Mesenchymal stem cell (in vitro differentiated cells and primary cell): Measurements from ENCODE around the gene FIBIN.
"Not testable (repeated sequence)": the region's sequence is repeated elsewhere in the genome, so short reads cannot be mapped to it uniquely, and the experiment has no call there.

Experiments used
- DNase-seq: peaks from one replicate; pipeline ENCODE4 v3.0.0-alpha.2; 2013
- H2AFZ ChIP-seq: one replicate; pipeline ENCODE4 v1.6.1; 2013; ENCODE audit warnings: low read depth, mild to moderate bottlenecking, control low read depth, inconsistent platforms, low read length, moderate library complexity
- H2AK5ac ChIP-seq: 2 replicates; pipeline ENCODE4 v1.6.1; 2013; ENCODE audit warnings: low read length, moderate library complexity, mild to moderate bottlenecking, inconsistent platforms; ENCODE audit not compliant: severe bottlenecking
- H2BK120ac ChIP-seq: one replicate; pipeline ENCODE4 v1.6.1; 2013; ENCODE audit warnings: low read depth, mild to moderate bottlenecking, inconsistent platforms, low read length, moderate library complexity
- H2BK12ac ChIP-seq, 2 experiments: one replicate each; pipeline ENCODE4 v1.6.1; 2013; ENCODE audit warnings: inconsistent platforms in 2 of 2, low read length in 2 of 2, mild to moderate bottlenecking in 2 of 2, moderate library complexity in 2 of 2, control low read depth in 1 of 2
- H2BK15ac ChIP-seq: one replicate; pipeline ENCODE4 v1.6.1; 2013; ENCODE audit warnings: mild to moderate bottlenecking, low read depth, inconsistent platforms; ENCODE audit not compliant: poor library complexity, severe bottlenecking
- H2BK5ac ChIP-seq: 2 replicates; pipeline ENCODE4 v1.6.1; 2013; ENCODE audit warnings: low read depth, mild to moderate bottlenecking, low read length, control low read depth, inconsistent platforms; ENCODE audit not compliant: poor library complexity, severe bottlenecking
- H3K14ac ChIP-seq, 2 experiments: one replicate each; pipeline ENCODE4 v1.6.1; 2013; ENCODE audit warnings: inconsistent platforms in 2 of 2, low read length in 2 of 2, control low read depth in 1 of 2, mild to moderate bottlenecking in 1 of 2, moderate library complexity in 1 of 2
- H3K18ac ChIP-seq, 2 experiments: one replicate each; pipeline ENCODE4 v1.6.1; 2013; ENCODE audit warnings: inconsistent platforms in 2 of 2, low read length in 2 of 2, control low read depth in 1 of 2, low read depth in 1 of 2, mild to moderate bottlenecking in 1 of 2
- H3K23ac ChIP-seq, 2 experiments: one replicate each; pipeline ENCODE4 v1.6.1; 2013; ENCODE audit warnings: inconsistent platforms in 2 of 2, low read length in 2 of 2, mild to moderate bottlenecking in 2 of 2, moderate library complexity in 2 of 2, control low read depth in 1 of 2
- H3K27ac ChIP-seq: 2 replicates; pipeline ENCODE4 v1.5.1; 2013; ENCODE audit warnings: mild to moderate bottlenecking, moderate library complexity, low read length, control low read depth, inconsistent platforms; ENCODE audit not compliant: poor library complexity, severe bottlenecking
- H3K27me3 ChIP-seq, 2 experiments: 2 replicates each; pipeline versions ENCODE4 v1.6.1 to v1.7.0; 2013; ENCODE audit warnings: low read length in 2 of 2, mild to moderate bottlenecking in 2 of 2, moderate library complexity in 2 of 2, control low read depth in 1 of 2, inconsistent platforms in 1 of 2; ENCODE audit not compliant: control insufficient read depth in 1 of 2, insufficient read depth in 1 of 2
- H3K36me3 ChIP-seq, 2 experiments: 2 replicates each; pipeline versions ENCODE4 v1.6.1 to v1.7.0; 2013; ENCODE audit warnings: low read length in 2 of 2, control low read depth in 1 of 2, inconsistent platforms in 1 of 2, low read depth in 1 of 2, mild to moderate bottlenecking in 1 of 2; ENCODE audit not compliant: insufficient read depth in 2 of 2, control insufficient read depth in 1 of 2
- H3K4ac ChIP-seq, 2 experiments: one replicate each; pipeline ENCODE4 v1.6.1; 2013; ENCODE audit warnings: inconsistent platforms in 2 of 2, low read length in 2 of 2, mild to moderate bottlenecking in 2 of 2, moderate library complexity in 2 of 2, control low read depth in 1 of 2, low read depth in 1 of 2
- H3K4me1 ChIP-seq: 2 replicates; pipeline ENCODE4 v1.6.1; 2013; ENCODE audit warnings: low read depth, low read length, control low read depth; ENCODE audit not compliant: control insufficient read depth, insufficient read depth
- H3K4me2 ChIP-seq: 2 replicates; pipeline ENCODE4 v1.6.1; 2013; ENCODE audit warnings: low read length, mild to moderate bottlenecking, inconsistent platforms; ENCODE audit not compliant: poor library complexity, severe bottlenecking
- H3K4me3 ChIP-seq, 2 experiments: 2 replicates each; pipeline versions ENCODE4 v1.5.1 to v1.7.0; 2013; ENCODE audit warnings: low read length in 2 of 2, mild to moderate bottlenecking in 2 of 2, control low read depth in 1 of 2, low read depth in 1 of 2; ENCODE audit not compliant: insufficient read depth in 1 of 2
- H3K79me1 ChIP-seq: replicated peaks from 2 replicates; pipeline ENCODE4 v1.6.1; 2013; ENCODE audit warnings: mild to moderate bottlenecking, control low read depth, low read length, inconsistent platforms; ENCODE audit not compliant: poor library complexity, severe bottlenecking
- H3K9ac ChIP-seq: 2 replicates; pipeline ENCODE4 v1.7.0; 2013; ENCODE audit warnings: mild to moderate bottlenecking, low read length, moderate library complexity
- H3K9me3 ChIP-seq: 2 replicates; pipeline ENCODE4 v1.7.0; 2013; ENCODE audit warnings: mild to moderate bottlenecking, low read length; ENCODE audit not compliant: control insufficient read depth
- H4K8ac ChIP-seq: one replicate; pipeline ENCODE4 v1.6.1; 2013; ENCODE audit warnings: inconsistent platforms, mild to moderate bottlenecking, low read length, moderate library complexity
- H4K91ac ChIP-seq: one replicate; pipeline ENCODE4 v1.6.1; 2013; ENCODE audit warnings: mild to moderate bottlenecking, low read length, inconsistent platforms
- WGBS: methylation state at CpG from one replicate; pipeline ENCODE4 v1.1.7; 2013; ENCODE audit warnings: mixed read lengths; 5-methylcytosine and 5-hydroxymethylcytosine counted together

The FIBIN gene

DNA sequence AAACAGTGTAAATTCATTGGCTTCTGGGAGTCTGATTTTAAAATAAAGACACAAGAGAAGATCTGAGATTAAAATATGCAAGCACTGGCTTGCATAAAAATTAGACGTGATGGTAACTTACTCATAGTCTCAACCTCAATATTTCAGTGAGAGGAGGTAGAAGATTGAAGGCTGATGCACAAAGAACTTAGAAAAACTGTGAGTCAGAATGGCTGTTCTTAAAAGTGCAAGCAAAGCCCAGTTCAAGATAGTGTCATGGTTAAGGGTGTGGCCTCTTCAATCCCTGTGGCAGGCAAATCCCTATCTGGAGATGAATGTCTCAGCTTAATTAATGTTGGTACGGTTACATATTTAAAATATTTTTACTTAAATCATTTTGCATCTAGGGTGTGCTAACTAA, 33.6 kb upstream of the FIBIN start:
- no peaks in the 10 kb centered on the region for H3K9me3 ChIP-seq
- no peak overlapping the region for H2BK15ac ChIP-seq
- H3K23ac ChIP-seq = no peak overlapping the region
- no peak overlapping the region for H3K18ac ChIP-seq
- no CpG with 5 or more reads among the region's 2 CpGs for WGBS
- no peak overlapping the region for H4K91ac ChIP-seq
- no peaks in the 10 kb centered on the region for H3K27me3 ChIP-seq
- no peak overlapping the region for H2BK120ac ChIP-seq
- no peak overlapping the region for H3K4ac ChIP-seq
- no peak overlapping the region for H3K14ac ChIP-seq
- no peak overlapping the region for H4K8ac ChIP-seq
- H3K4me2 ChIP-seq = no peak overlapping the region
- H3K9ac ChIP-seq = no peak overlapping the region
- no peak overlapping the region for H2AFZ ChIP-seq
- H2BK12ac ChIP-seq = no peak overlapping the region
- no peak overlapping the region for H3K27ac ChIP-seq
- no peak overlapping the region for H3K4me3 ChIP-seq
- H2BK5ac ChIP-seq = no peak overlapping the region
- H3K79me1 ChIP-seq = no peaks in the 10 kb centered on the region
- H3K36me3 ChIP-seq = no peaks in the 10 kb centered on the region
- no peaks in the 10 kb centered on the region for H3K4me1 ChIP-seq
- DNase-seq = no peak
- H2AK5ac ChIP-seq = no peak overlapping the region

- Histone ChIP-seq H3K27ac (no peak overlapping the region), H3K14ac (no peak overlapping the region), H2BK5ac (no peak overlapping the region), H2BK15ac (no peak overlapping the region), H3K18ac (no peak overlapping the region), H3K27me3 (no peaks in the 10 kb centered on the region), H3K79me1 (no peaks in the 10 kb centered on the region), H2AFZ (no peak overlapping the region), H3K4ac (no peak overlapping the region), H3K4me2 (no peak overlapping the region), H2BK120ac (no peak overlapping the region), H3K36me3 (no peaks in the 10 kb centered on the region), H4K8ac (no peak overlapping the region), H3K23ac (no peak overlapping the region), H3K9ac (no peak overlapping the region), H4K91ac (no peak overlapping the region), H3K4me3 (no peak overlapping the region), H2AK5ac (no peak overlapping the region), H3K4me1 (no peaks in the 10 kb centered on the region), H3K9me3 (no peaks in the 10 kb centered on the region), H2BK12ac (no peak overlapping the region)
- no peak for DNase-seq
- WGBS = 75% methylated on average over 1 of the region's 1 CpG
These were observed 30.1 kb upstream of the FIBIN start for GRCh38 chr11:26963764-26964163.

DNA sequence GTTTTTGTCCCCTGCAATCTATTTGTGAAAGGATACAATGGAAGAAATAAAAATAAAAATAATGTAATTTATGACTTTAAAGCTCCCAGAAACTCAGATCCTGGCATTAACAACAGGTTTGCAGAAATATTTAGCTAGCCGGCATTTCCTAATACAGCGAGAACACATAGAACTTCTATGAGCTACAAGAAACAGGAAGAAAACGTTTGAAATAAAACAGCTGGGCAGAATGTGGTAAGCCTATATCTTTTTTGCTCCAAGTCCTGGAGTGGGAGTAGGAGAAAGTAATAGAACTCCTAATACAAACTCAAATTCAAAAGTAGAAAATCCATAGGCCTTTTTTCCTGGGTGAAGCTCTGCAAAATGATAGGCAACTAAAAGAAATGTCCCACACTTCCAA, 29.6 kb upstream of the FIBIN start:
- H2BK12ac ChIP-seq = no peak overlapping the region
- no peaks in the 10 kb centered on the region for H3K27me3 ChIP-seq
- H3K18ac ChIP-seq = no peak overlapping the region
- WGBS = 100% methylated on average over 1 of the region's 3 CpGs
- H3K9me3 ChIP-seq = no peaks in the 10 kb centered on the region
- H3K36me3 ChIP-seq = no peaks in the 10 kb centered on the region
- DNase-seq = peak; percentile 48
- no peak overlapping the region for H2AK5ac ChIP-seq
- no peak overlapping the region for H3K23ac ChIP-seq
- H2AFZ ChIP-seq = no peak overlapping the region
- H2BK120ac ChIP-seq = no peak overlapping the region
- no peaks in the 10 kb centered on the region for H3K79me1 ChIP-seq
- H3K4me3 ChIP-seq = no peak overlapping the region
- H2BK15ac ChIP-seq = no peak overlapping the region
- H2BK5ac ChIP-seq = no peak overlapping the region
- H3K4ac ChIP-seq = no peak overlapping the region
- H3K4me1 ChIP-seq = no peaks in the 10 kb centered on the region
- H3K9ac ChIP-seq = no peak overlapping the region
- no peak overlapping the region for H4K91ac ChIP-seq
- no peak overlapping the region for H3K27ac ChIP-seq
- H4K8ac ChIP-seq = no peak overlapping the region
- H3K14ac ChIP-seq = no peak overlapping the region
- H3K4me2 ChIP-seq = no peak overlapping the region

GRCh38 chr11:26964847-26965485, 28.9 kb upstream of the FIBIN start:
- not testable (repeated sequence) for H3K9ac ChIP-seq, H3K4me3 ChIP-seq, H2AK5ac ChIP-seq, H2BK12ac ChIP-seq, H2BK15ac ChIP-seq, H3K4me1 ChIP-seq, H2AFZ ChIP-seq, H3K36me3 ChIP-seq, H3K14ac ChIP-seq, H3K79me1 ChIP-seq, H3K27me3 ChIP-seq, H3K18ac ChIP-seq, H3K23ac ChIP-seq, H2BK120ac ChIP-seq, H3K9me3 ChIP-seq, H2BK5ac ChIP-seq, DNase-seq, H4K8ac ChIP-seq, H4K91ac ChIP-seq, H3K4me2 ChIP-seq, H3K4ac ChIP-seq, H3K27ac ChIP-seq
- 98% methylated on average over 7 of the region's 32 CpGs for WGBS
